AG04450 (cell line): ENCODE measurements around the gene FGB. TPM values are rescaled to one million over a fixed set of nuclear protein-coding genes. Genes with fewer than 3 reads are reported as not detected.

ENCODE experiments used
- CTCF ChIA-PET: fragments of 300-600, 350-600 bp; formaldehyde crosslinking; extraction: SDS; loops from one replicate; lab custom pipeline; 2022; ENCODE audit warnings: antibody characterized with exemption, inconsistent platforms; lab: Charles Lee
- POLR2A ChIA-PET: fragments of 350-600 bp; formaldehyde crosslinking; extraction: SDS; loops from one replicate; lab custom pipeline; 2021; ENCODE audit warnings: antibody characterized with exemption, inconsistent platforms; lab: Yijun Ruan, JAX
- DNase-seq: peaks from one replicate; pipeline ENCODE4 v3.0.0-alpha.2; 2011; ENCODE audit warnings: low read depth, low spot score
- H3K27ac ChIP-seq: one replicate; pipeline ENCODE4 v1.5.1; 2012; ENCODE audit warnings: low read depth, low read length, control low read depth
- H3K27me3 ChIP-seq: one replicate; pipeline ENCODE4 v1.6.0; 2012; ENCODE audit warnings: low read length; ENCODE audit not compliant: control insufficient read depth, insufficient read depth
- H3K4me3 ChIP-seq: 2 replicates; pipeline ENCODE4 v1.5.1; 2011; ENCODE audit warnings: mild to moderate bottlenecking, low read depth, low read length, control low read depth
- H3K9me3 ChIP-seq: 2 replicates; pipeline ENCODE4 v1.5.1; 2012; ENCODE audit warnings: low read length; ENCODE audit not compliant: control insufficient read depth, insufficient read depth
- CTCF ChIP-seq: IDR thresholded peaks from 2 replicates; pipeline ENCODE4 v1.5.1; 2011; ENCODE audit warnings: low read depth, low read length, control low read depth, inconsistent platforms
- polyA plus RNA-seq: library from polyadenylated mRNA; depleted of rRNA; stranded (reverse); fragments of >200 nt; gene quantifications from 2 replicates; pipeline ENCODE4 v1.2.3, GENCODE V29; 2011

Gene FGB
- polyA plus RNA-seq, 1 experiment, result 0.17 TPM

- ChIA-PET POLR2A (no interaction called here), CTCF (interaction anchor here (1.1 kb wide), 1 partner anchor 37 kb away, joined by 3 read pairs; no protein-coding TSS in a partner anchor)
- DNase-seq, result no peak
- Histone ChIP-seq H3K9me3 (no peaks in the 10 kb centered on the region), H3K27me3 (no peaks in the 10 kb centered on the region), H3K27ac (no peak overlapping the region), H3K4me3 (no peak overlapping the region)
- TF ChIP-seq CTCF, result no peak
Measured at GRCh38 chr4:154586296-154587033, 23.7 kb downstream of the FGB start.

- H3K4me3 ChIP-seq, result no peak overlapping the region
- POLR2A ChIA-PET, result no interaction called here
- no peak for DNase-seq
- CTCF ChIA-PET, result interaction anchor here (0.5 to 2.3 kb wide), 3 partner anchors 29 to 40 kb away, joined by 4 to 15 read pairs (median 10); no protein-coding TSS in a partner anchor
- no peaks in the 10 kb centered on the region for H3K27me3 ChIP-seq
- TF ChIP-seq CTCF, result no peak
- no peaks in the 10 kb centered on the region for H3K9me3 ChIP-seq
- no peak overlapping the region for H3K27ac ChIP-seq
Measured at GRCh38 chr4:154588198-154588597, 25.4 kb downstream of the FGB start.

GRCh38 chr4:154589296-154590197 lies 26.7 kb downstream of the FGB start:
- no peak for DNase-seq
- no peak overlapping the region for H3K27ac ChIP-seq
- TF ChIP-seq CTCF, result no peak
- H3K9me3 ChIP-seq, result no peaks in the 10 kb centered on the region
- H3K4me3 ChIP-seq, result no peak overlapping the region
- ChIA-PET CTCF (interaction anchor here (2.3 kb wide), 2 partner anchors 29 to 30 kb away, joined by 10 to 15 read pairs; no protein-coding TSS in a partner anchor), POLR2A (no interaction called here)
- no peaks in the 10 kb centered on the region for H3K27me3 ChIP-seq

GRCh38 chr4:154590329-154591006 lies 27.7 kb downstream of the FGB start, which contains the start of gene FGA:
TSS of gene FGA (minus strand) at chr4:154590742. CDS start at chr4:154590687, 55 bp downstream.
- Histone ChIP-seq H3K9me3 (no peaks in the 10 kb centered on the region), H3K27ac (no peak within 1 kb of the TSS), H3K4me3 (no peak within 1 kb of the TSS), H3K27me3 (no peaks in the 10 kb centered on the region)
- TF ChIP-seq CTCF, result no peak
- ChIA-PET CTCF (interaction anchor here (1.2 to 1.3 kb wide), 2 partner anchors 28 to 32 kb away, joined by 4 read pairs; no protein-coding TSS in a partner anchor), POLR2A (no interaction called here)
- DNase-seq, result no peak
